Small intestine (tissue), 7 donors: Measurements from ENCODE around the gene ARHGAP10. TPM values are rescaled to one million over a fixed set of nuclear protein-coding genes. Genes with fewer than 3 reads are reported as not detected.

Experiments
- DNase-seq, 2 donors: peaks; one replicate each; pipeline versions ENCODE4 v3.0.0 to v3.0.0-alpha.2; 2013
- FAIRE-seq: peaks from 2 replicates; lab custom pipeline; 2012; peaks lifted over from hg19 to GRCh38; lab: Jason Lieb, UNC
- H3K27ac ChIP-seq, 3 donors: one replicate each; pipeline ENCODE4 v1.5.1; 2013; ENCODE audit warnings: low read length in 2 of 3, mild to moderate bottlenecking in 2 of 3, control low read depth in 1 of 3, inconsistent platforms in 1 of 3, low read depth in 1 of 3, moderate library complexity in 1 of 3
- H3K27me3 ChIP-seq, 3 donors: one replicate each; pipeline ENCODE4 v1.6.1; 2013; ENCODE audit warnings: low read length in 3 of 3, inconsistent platforms in 1 of 3; ENCODE audit not compliant: control insufficient read depth in 3 of 3, insufficient read depth in 3 of 3
- H3K36me3 ChIP-seq, 3 donors: one replicate each; pipeline ENCODE4 v1.6.1; 2013; ENCODE audit warnings: low read length in 3 of 3, inconsistent platforms in 1 of 3, low read depth in 1 of 3, mild to moderate bottlenecking in 1 of 3, moderate library complexity in 1 of 3; ENCODE audit not compliant: control insufficient read depth in 3 of 3, insufficient read depth in 2 of 3
- H3K4me1 ChIP-seq, 3 donors: one replicate each; pipeline ENCODE4 v1.6.1; 2013; ENCODE audit warnings: low read length in 2 of 3, inconsistent platforms in 1 of 3, low read depth in 1 of 3, mild to moderate bottlenecking in 1 of 3, moderate library complexity in 1 of 3; ENCODE audit not compliant: control insufficient read depth in 3 of 3, insufficient read depth in 2 of 3
- H3K4me3 ChIP-seq, 3 donors: one replicate each; pipeline ENCODE4 v1.5.1; 2013; ENCODE audit warnings: low read length in 3 of 3, control low read depth in 1 of 3, inconsistent platforms in 1 of 3, low read depth in 1 of 3, mild to moderate bottlenecking in 1 of 3, moderate library complexity in 1 of 3
- H3K9me3 ChIP-seq, 2 donors: one replicate each; pipeline ENCODE4 v1.6.1; 2013; ENCODE audit warnings: low read depth in 1 of 2, low read length in 1 of 2; ENCODE audit not compliant: control insufficient read depth in 2 of 2, insufficient read depth in 1 of 2
- WGBS, 3 donors: extraction: QIAGEN DNeasy Blood & Tissue Kit; methylation state at CpG; one replicate each; pipeline ENCODE4 v1.1.7; 2013; 5-methylcytosine and 5-hydroxymethylcytosine counted together
- polyA plus RNA-seq, 4 donors: library from polyadenylated mRNA; stranded (reverse) in 3 of 4; unstranded in 1 of 4; fragments of 200-250 nt in 3 of 4; fragments of 120-200 nt in 1 of 4; gene quantifications; one replicate each; pipeline versions ENCODE4 v1.2.1 to v1.2.3, GENCODE V29; 2013
- donor health status: healthy with polysubstance abuse.
- donor health status: control.
- donor health status: control.
- donor health status: Bipolar disorder and iron deficiency.
- donor health status: healthy.

The ARHGAP10 gene
- polyA plus RNA-seq, 4 donors, result 3.4 to 13.2 (median 6.7) TPM

DNA sequence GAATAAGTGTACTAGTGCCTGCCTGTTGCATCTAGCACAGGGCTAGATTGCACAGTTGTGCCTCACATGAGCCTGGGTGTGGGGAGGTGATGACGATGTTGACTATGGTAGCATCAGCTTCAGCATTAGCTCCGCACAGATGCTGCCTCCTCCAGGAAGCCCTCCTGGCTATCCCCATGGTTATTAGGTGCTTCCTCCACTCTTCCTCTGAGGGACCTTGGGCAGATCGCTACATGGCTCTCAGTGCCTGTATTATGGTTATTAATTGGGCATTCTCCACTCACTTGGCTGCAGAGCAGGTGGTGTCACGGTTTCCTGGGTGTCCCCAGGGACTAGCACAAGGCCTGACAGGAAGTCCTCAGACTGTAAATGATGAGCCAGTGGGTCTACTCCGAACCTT lies 325.6 kb downstream of the ARHGAP10 start:
- no peaks in the 10 kb centered on the region for H3K36me3 ChIP-seq
- FAIRE-seq, result no peak
- whole genome bisulfite sequencing, 3 donors, result 92 to 95% (median 92%) methylated on average over 5 of the region's 5 CpGs

DNA sequence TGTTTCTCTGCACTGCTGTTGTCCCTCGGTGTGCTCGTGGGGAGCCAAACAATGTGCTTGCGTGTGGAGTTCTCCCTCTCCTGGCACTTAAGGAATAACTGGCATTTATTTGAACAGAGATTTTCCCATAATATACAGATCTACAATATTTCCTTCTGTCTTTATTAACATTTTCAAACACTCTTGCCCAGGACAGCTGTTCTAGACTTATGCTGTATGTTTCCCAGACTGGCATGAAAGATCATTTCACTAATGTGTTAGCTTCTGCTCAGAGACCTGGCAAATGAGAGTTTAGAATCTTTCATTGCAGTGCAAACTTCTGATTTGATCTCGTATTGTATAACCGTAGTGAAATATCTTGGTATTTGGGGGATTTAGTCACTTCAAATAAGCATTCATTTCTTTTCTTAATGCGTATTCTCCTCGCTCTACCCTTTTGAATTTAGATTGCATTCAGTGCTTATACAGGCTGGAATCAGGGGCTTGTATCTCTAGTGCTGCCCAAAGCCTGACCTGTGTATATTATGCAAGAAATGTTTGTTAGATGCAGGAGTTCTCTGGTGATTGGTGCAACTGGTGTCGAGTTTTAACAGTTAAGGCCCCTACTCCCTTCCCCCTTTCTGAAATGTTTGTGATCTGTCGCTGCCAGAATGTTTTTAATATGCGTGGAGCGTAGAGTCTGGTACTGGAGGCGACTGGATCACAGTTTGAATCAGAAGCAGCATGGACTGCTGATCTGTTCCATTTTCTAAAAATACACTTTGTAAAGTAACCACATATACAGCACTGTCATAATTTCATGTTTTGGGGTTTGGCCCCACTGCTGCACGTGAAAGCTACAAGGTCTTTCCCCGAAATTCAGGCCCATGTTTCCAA lies 326.3 kb downstream of the ARHGAP10 start:
- peaks cover 0 to 5% (median 0%) of the 10 kb centered on the region in 3 donors for H3K36me3 ChIP-seq
- no peak overlapping the region for H3K4me3 ChIP-seq
- H3K27me3 ChIP-seq, result no peaks in the 10 kb centered on the region
- DNase-seq (no peak), FAIRE-seq (no peak)
- H3K9me3 ChIP-seq, result no peaks in the 10 kb centered on the region
- 82 to 93% (median 91%) methylated on average over 14 of the region's 14 CpGs for WGBS, 3 donors
- no peak overlapping the region for H3K27ac ChIP-seq
- H3K4me1 ChIP-seq, result peaks cover 2 to 21% (median 9%) of the 10 kb centered on the region in 3 donors

More for the DNA sequence above, 325.6 kb downstream of the ARHGAP10 start:
- no peak for DNase-seq
- Histone ChIP-seq H3K27ac (no peak overlapping the region), H3K9me3 (no peaks in the 10 kb centered on the region), H3K4me1 (peaks cover 2 to 18% (median 9%) of the 10 kb centered on the region in 3 donors), H3K4me3 (no peak overlapping the region), H3K27me3 (no peaks in the 10 kb centered on the region)

DNA sequence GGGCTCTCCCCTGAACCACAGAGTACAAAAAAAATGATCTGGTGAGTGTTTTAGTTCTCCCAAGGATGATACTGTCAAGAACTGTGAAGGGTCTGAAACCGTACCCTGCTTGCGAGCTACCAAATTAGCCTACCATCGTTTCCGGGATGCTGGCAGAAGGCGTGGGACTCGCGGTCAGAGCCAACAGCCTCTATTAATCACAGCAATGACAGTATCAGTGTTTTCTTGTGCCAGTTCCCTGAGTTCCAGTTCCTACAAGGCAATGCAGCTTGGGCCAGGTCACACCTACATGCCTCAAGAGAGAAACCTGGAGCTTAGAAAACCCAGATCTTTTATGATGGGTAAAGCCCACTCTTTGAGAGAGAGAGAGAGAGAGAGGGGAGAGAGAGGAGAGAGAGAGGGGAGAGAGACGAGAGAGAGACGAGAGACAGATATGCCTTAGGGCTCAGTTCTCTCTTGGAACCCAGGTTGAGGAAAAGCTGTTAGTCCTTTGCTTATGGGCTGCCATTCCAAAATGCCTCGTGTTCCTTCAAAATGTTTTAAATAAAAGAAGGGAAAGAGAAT lies 327.8 kb downstream of the ARHGAP10 start:
- Histone ChIP-seq H3K9me3 (no peaks in the 10 kb centered on the region), H3K4me3 (no peak overlapping the region), H3K27me3 (no peaks in the 10 kb centered on the region), H3K36me3 (peaks cover 0 to 16% (median 0%) of the 10 kb centered on the region in 3 donors), H3K4me1 (peaks cover 0 to 19% (median 6%) of the 10 kb centered on the region in 3 donors), H3K27ac (no peak overlapping the region)
- FAIRE-seq (no peak), DNase-seq (peak in 1 of 2 donors; percentile 67)
- WGBS, 3 donors, result 27 to 65% (median 44%) methylated on average over 10 of the region's 10 CpGs

DNA sequence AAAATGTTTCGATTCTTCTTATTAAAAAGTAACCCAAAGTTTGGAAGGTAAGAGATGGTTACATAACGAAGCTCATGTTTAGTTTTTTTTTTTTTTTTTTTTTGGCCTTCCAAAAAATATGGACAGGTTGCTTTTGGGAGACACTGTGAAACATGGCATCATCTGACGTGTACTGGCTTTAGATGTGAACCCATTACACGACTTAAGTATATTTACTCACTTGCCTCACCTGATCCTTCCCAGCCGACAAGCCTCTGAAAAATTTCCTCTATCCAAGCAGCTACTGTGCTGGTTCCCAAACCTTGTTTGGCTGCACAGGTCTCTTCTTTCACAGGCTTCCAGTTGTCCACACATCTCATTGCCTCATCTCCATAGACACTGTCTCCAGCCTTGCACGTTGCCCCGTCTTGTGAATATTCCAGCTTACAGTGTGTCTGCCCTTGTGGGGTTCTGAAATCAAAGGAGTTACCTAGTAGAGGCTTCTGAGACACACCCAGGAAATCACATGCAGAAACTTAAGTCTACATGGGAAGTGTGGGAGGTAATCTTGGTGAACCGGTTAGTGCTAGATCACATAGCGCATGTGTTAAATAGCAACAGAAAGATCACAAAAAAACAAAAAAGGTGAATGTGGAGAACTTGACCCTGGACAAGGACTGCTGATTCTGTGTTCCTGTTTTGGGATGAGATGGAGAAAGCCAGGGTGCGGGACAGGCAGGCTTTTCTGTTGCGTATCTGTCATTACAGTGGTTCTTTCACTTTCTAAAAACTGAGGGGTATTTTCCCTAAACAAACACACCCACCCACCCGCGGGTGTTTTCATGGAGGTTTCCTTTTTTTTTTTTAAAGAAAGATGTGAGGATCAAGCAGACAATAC lies 328.6 kb downstream of the ARHGAP10 start:
- Histone ChIP-seq H3K36me3 (peaks cover 0 to 16% (median 0%) of the 10 kb centered on the region in 3 donors), H3K27me3 (no peaks in the 10 kb centered on the region), H3K27ac (no peak overlapping the region), H3K4me3 (no peak overlapping the region), H3K4me1 (peaks cover 0 to 19% (median 6%) of the 10 kb centered on the region in 3 donors), H3K9me3 (no peaks in the 10 kb centered on the region)
- FAIRE-seq, result no peak
- 65 to 67% (median 65%) methylated on average over 13 of the region's 13 CpGs for WGBS, 3 donors
- peak in 1 of 2 donors; percentile 66 for DNase-seq

DNA sequence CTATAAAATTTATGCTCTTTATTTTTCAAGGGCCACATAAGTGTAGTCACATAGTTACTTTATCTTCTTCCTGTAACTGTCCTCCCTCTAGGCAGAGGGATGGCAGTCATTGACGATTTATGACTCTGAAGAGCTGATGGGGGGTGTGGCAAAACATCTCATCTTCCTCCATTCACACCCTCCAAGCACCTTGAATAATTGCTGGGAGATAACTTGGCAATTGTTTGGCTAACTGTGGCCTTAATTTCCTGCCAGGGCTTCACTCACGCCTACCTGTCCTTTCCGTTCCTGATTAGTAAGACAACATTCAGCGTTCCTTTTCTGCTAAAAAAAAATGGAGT lies 329.2 kb downstream of the ARHGAP10 start:
- FAIRE-seq (no peak), DNase-seq (peak in 1 of 2 donors; percentile 31)
- no peaks in the 10 kb centered on the region for H3K27me3 ChIP-seq
- H3K27ac ChIP-seq, result no peak overlapping the region
- WGBS, 3 donors, result 15 to 36% (median 17%) methylated on average over 4 of the region's 4 CpGs
- H3K36me3 ChIP-seq, result peaks cover 0 to 16% (median 0%) of the 10 kb centered on the region in 3 donors
- H3K9me3 ChIP-seq, result no peaks in the 10 kb centered on the region
- H3K4me1 ChIP-seq, result peaks cover 0 to 19% (median 6%) of the 10 kb centered on the region in 3 donors
- H3K4me3 ChIP-seq, result no peak overlapping the region

DNA sequence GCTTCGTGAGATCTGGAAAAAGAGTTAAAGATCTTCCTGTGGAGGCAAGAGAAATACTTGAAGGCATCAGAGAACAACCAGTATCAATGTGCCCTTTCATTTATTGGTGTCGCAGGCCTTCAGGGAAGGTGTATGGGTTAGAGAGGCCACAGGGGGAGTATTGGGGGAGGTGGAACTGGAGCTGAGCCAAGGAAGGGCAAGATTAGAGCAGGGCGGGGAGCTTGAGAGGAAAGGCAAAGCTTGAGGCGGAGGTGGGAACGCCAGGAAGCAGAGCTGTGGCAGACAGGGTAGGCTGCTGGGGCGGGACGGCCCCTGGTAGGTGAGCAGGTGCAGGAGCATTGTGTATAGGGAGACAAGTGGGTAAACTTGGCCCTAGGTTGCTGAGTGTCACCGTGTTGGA lies 329.9 kb downstream of the ARHGAP10 start:
- Histone ChIP-seq H3K9me3 (no peaks in the 10 kb centered on the region), H3K27ac (no peak overlapping the region), H3K36me3 (peaks cover 0 to 22% (median 0%) of the 10 kb centered on the region in 3 donors), H3K4me1 (peaks cover 0 to 19% (median 5%) of the 10 kb centered on the region in 3 donors), H3K27me3 (no peaks in the 10 kb centered on the region), H3K4me3 (no peak overlapping the region)
- peak; percentile 72 to 84 for DNase-seq
- FAIRE-seq, result no peak
- 16 to 54% (median 35%) methylated on average over 8 of the region's 8 CpGs for WGBS, 3 donors

DNA sequence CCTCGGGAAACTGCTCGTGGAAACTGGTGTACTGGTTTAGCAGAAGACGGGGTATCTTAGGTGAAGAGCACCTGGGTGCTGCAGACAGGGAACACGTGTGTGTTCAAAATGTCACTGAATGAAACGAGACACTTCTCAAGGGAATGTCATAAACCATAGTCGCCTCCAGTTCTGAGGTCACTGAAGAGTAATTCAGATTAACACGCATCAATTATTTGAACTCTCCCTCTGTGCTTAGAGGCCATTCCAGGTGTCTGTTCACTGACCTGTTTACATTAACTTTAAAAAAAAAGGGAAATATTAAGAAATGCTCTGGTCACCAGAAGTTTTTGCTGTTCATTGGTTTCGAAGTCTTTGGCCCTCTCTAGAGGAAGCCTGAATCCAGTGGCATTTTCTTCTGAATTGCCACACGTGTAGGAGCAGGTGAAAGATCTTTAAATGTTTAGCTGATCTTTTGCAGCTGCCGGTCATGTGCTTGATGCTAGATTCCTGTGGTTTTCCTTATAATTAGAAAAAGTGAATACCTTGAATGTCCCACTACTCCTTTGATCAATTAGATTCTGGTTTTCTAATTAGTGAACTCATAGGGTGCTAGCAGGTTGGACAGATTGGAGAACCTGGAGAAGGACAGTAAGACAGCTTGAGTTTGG lies 330.5 kb downstream of the ARHGAP10 start:
- no peak overlapping the region for H3K4me3 ChIP-seq
- H3K36me3 ChIP-seq, result peaks cover 0 to 26% (median 0%) of the 10 kb centered on the region in 3 donors
- no peak overlapping the region for H3K27ac ChIP-seq
- no peaks in the 10 kb centered on the region for H3K9me3 ChIP-seq
- WGBS, 3 donors, result 28 to 61% (median 36%) methylated on average over 10 of the region's 10 CpGs
- FAIRE-seq (no peak), DNase-seq (no peak)
- no peaks in the 10 kb centered on the region for H3K27me3 ChIP-seq
- H3K4me1 ChIP-seq, result peaks cover 0 to 19% (median 5%) of the 10 kb centered on the region in 3 donors
